Hematopoietic multipotent progenitor cell treated with erythropoietin and hydrocortisone succinate and interleukin-3 and kit ligand, for 8 days (in vitro differentiated cells): ENCODE measurements around the gene MMS22L.
A peak's percentile ranks its signal among the peaks of the same experiment; 100 is the strongest.

Source experiments
- DNase-seq: peaks from one replicate; pipeline ENCODE4 v3.0.0-alpha.2; 2015

Gene MMS22L

GRCh38 chr6:97138581-97138980 lies 144.4 kb downstream of the MMS22L start:
- no peak for DNase-seq

GRCh38 chr6:97136626-97137358 lies 146.2 kb downstream of the MMS22L start:
- DNase-seq = no peak

GRCh38 chr6:97133067-97133466 lies 149.9 kb downstream of the MMS22L start:
- DNase-seq = peak; percentile 10

- DNase-seq = no peak
Measured at GRCh38 chr6:97129106-97129505, 153.9 kb downstream of the MMS22L start.

GRCh38 chr6:97128507-97128906 lies 154.5 kb downstream of the MMS22L start:
- no peak for DNase-seq

GRCh38 chr6:97123652-97124051 lies 159.4 kb downstream of the MMS22L start:
- DNase-seq = no peak

- no peak for DNase-seq
Measured at GRCh38 chr6:97123112-97123511, 159.9 kb downstream of the MMS22L start.

GRCh38 chr6:97120511-97120910 lies 162.5 kb downstream of the MMS22L start:
- DNase-seq = no peak

GRCh38 chr6:97114645-97115044 lies 168.4 kb downstream of the MMS22L start:
- DNase-seq = no peak

- DNase-seq = no peak
Measured at GRCh38 chr6:97113170-97113569, 169.8 kb downstream of the MMS22L start.

- DNase-seq = no peak
Measured at GRCh38 chr6:97111243-97111642, 171.8 kb downstream of the MMS22L start.

- no peak for DNase-seq
Measured at GRCh38 chr6:97110626-97111025, 172.4 kb downstream of the MMS22L start.

- no peak for DNase-seq
Measured at GRCh38 chr6:97110149-97110548, 172.9 kb downstream of the MMS22L start.

- no peak for DNase-seq
Measured at GRCh38 chr6:97109444-97109843, 173.6 kb downstream of the MMS22L start.

- no peak for DNase-seq
Measured at GRCh38 chr6:97102145-97102790, 180.7 kb downstream of the MMS22L start.

GRCh38 chr6:97100696-97101095 lies 182.3 kb downstream of the MMS22L start:
- DNase-seq = no peak

- no peak for DNase-seq
Measured at GRCh38 chr6:97097068-97098047, 185.7 kb downstream of the MMS22L start.

GRCh38 chr6:97095311-97095850 lies 187.6 kb downstream of the MMS22L start:
- no peak for DNase-seq

GRCh38 chr6:97094376-97094775 lies 188.6 kb downstream of the MMS22L start:
- no peak for DNase-seq

- no peak for DNase-seq
Measured at GRCh38 chr6:97092673-97093305, 190.2 kb downstream of the MMS22L start.
